Measurements from ENCODE around the gene FSCN2. TPM values are rescaled to one million over a fixed set of nuclear protein-coding genes. Genes with fewer than 3 reads are reported as not detected.

The FSCN2 gene
- total and polyA plus RNA-seq, 10 of the 15 experiments (the other 5 are each of a cell fraction or from before 2014, with no cell fraction given) = 0.12 to 2.1 (median 0.65) TPM; not detected in 3

DNA sequence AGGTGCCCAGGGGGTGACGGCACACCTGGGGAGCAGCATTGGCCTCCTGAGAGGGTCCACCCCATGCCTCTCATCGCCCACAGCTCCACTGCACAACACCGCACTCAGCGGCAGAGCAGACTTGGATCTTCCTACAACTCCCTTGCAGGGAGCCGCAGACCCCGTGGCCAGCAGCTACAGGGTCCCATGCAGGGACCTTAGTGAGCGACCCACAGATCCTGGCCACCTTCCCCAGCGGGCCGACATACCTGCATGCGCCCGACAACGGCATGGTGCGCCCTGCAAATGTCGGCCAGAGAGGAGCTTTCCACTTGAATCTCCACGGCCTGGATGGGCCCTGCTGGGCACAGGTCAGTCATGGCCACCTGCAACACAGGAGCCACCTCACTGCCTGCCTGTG is 15.6 kb downstream of the FSCN2 start:
- in situ Hi-C loops (cut with MboI) (no loop called here), intact Hi-C loops (cut with micrococcal nuclease; ENCODE audit: unreplicated experiment) (no loop called here)
- no peak for ATAC-seq
- Histone ChIP-seq H2AFZ (ENCODE audit: control insufficient read depth, low read depth, low read length) (no peak overlapping the region), H3K4me3 (no peak overlapping the region), H3K27ac (ENCODE audit: control insufficient read depth, insufficient read depth) (no peak overlapping the region), H3K9me3 (replicated peaks; ENCODE audit: control insufficient read depth, insufficient read depth, low read length) (no peaks in the 10 kb centered on the region), H3K79me2 (ENCODE audit: control insufficient read depth, insufficient read depth, low read length) (no peaks in the 10 kb centered on the region), H3K9ac (ENCODE audit: control insufficient read depth, insufficient read depth, low read length) (no peak overlapping the region), H3K4me2 (ENCODE audit: control insufficient read depth, insufficient read depth) (no peak overlapping the region), H3K27me3 (replicated peaks in 1 of 2; ENCODE audit: control insufficient read depth in 2 of 2, insufficient read depth in 2 of 2, low read length in 1 of 2) (no peaks in the 10 kb centered on the region), H4K20me1 (ENCODE audit: control insufficient read depth, insufficient read depth) (no peaks in the 10 kb centered on the region), H3K36me3 (ENCODE audit: control insufficient read depth in 2 of 2, insufficient read depth in 2 of 2, low read length in 1 of 2) (peaks cover 4 to 25% of the 10 kb centered on the region in 2 experiments; a peak in 3 of 4 replicates), H3K4me1 (ENCODE audit: control insufficient read depth, insufficient read depth, low read length) (no peaks in the 10 kb centered on the region)
- no peak for DNase-seq (ENCODE audit: low read depth, low spot score)
- CTCF ChIA-PET = no interaction called here
- no TSS peak for BruUV-seq (replicated peaks)
- POLR2A ChIA-PET = no interaction called here
- WGBS (ENCODE audit: insufficient coverage, insufficient replicate concordance, low lambda C conversion rate, missing lambda C conversion rate) = 98% methylated on average over 15 of the region's 15 CpGs
- RAD21 ChIA-PET (ENCODE audit: unreplicated experiment) = interaction anchor here (1.1 kb wide), 1 partner anchor 25 kb away, joined by 3 read pairs; no protein-coding TSS in a partner anchor
- SMC1A ChIA-PET (ENCODE audit: uncharacterized antibody, unreplicated experiment) = no interaction called here
- TF ChIP-seq TCF12 (IDR thresholded peaks at IDR 0.05; ENCODE audit: low read depth, low read length) (no peak), HSF1 (IDR thresholded peaks at IDR 0.05; ENCODE audit: low read depth, low read length) (no peak), NFYB (IDR thresholded peaks at IDR 0.05; ENCODE audit: insufficient read depth, low read depth, low read length) (no peak), POLR2AphosphoS5 (IDR thresholded peaks at IDR 0.05; ENCODE audit: low read length) (no peak), GABPA (IDR thresholded peaks at IDR 0.05; ENCODE audit: low read depth) (no peak), MEF2A (IDR thresholded peaks at IDR 0.05; ENCODE audit: insufficient read depth, low read depth, low read length) (no peak), TARDBP (IDR thresholded peaks at IDR 0.05; ENCODE audit: borderline replicate concordance) (no peak), EP300 (IDR thresholded peaks at IDR 0.05; ENCODE audit: borderline replicate concordance in 1 of 2, control insufficient read depth in 1 of 2, low read depth in 2 of 2, low read length in 2 of 2) (no peak), ATF7 (IDR thresholded peaks at IDR 0.05; ENCODE audit: low read depth) (no peak), ZNF384 (IDR thresholded peaks at IDR 0.05; ENCODE audit: borderline replicate concordance, low read depth, low read length) (no peak)
- TF ChIP-seq, protein P1, sequence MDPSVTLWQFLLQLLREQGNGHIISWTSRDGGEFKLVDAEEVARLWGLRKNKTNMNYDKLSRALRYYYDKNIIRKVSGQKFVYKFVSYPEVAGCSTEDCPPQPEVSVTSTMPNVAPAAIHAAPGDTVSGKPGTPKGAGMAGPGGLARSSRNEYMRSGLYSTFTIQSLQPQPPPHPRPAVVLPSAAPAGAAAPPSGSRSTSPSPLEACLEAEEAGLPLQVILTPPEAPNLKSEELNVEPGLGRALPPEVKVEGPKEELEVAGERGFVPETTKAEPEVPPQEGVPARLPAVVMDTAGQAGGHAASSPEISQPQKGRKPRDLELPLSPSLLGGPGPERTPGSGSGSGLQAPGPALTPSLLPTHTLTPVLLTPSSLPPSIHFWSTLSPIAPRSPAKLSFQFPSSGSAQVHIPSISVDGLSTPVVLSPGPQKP (IDR thresholded peaks at IDR 0.05; ENCODE audit: low read depth, low read length) = no peak
- no peak for FAIRE-seq

All from GM12878 (cell line).